A204.1 (cell line): Measurements from ENCODE around the gene NELL2.

Experiments used
- FAIRE-seq: peaks from 2 replicates; lab custom pipeline; 2012; peaks lifted over from hg19 to GRCh38; lab: Jason Lieb, UNC

Gene NELL2

DNA sequence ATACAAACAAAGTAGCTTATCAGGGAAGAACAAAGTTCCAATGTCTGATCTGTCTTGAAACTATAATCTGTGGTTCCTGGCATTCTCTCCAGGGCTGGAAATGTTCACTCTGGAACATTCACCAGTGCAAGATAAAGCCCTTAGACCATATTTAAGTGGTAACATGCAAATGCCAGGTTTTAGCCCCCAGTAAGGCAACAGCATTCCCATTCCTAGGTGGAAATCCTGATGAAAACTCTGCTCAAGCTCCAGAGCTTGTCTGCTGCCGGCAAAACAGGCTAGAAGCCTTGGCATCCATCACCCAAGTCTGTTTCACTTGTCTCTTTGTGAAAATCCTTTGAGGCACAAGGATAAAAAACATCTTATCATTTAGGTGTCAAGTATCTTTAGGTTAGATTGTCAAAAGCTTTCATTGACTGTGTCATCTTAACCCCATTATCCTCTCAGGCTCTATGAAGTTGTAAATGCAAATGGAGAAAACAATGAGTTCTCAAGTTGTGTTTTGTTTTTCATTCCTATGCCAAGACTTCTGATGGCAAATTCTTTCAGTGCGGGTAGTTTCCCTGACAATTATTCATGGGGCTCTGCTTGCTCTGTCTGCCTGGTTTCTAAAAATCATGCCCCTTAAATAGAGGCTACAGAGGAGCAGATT is 344.7 kb downstream of the NELL2 start:
- no peak for FAIRE-seq

DNA sequence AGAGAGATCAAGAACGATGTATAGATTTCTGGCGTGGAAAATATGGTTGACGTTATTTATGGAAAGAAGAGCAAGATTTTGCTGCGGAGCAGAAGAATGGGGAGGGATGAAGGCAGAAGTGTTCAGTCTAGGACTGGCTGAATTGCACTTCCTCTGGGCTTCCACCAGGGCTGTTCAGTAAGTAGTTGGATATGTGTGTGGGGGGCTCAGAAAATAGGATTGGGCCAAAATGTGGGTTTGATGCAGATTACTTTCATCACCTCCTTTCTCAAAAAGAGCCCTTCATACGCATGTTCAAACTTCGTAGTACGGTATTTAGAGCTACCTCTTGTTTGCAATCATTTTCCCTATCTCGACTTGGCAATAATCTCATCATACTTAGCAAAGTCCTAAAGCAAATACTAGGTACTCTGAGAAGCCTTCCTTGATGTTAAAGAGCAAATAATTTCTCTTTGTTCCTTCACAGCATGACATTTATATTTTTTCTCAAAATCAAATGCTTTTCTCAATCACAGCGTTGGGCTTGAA is 349.4 kb downstream of the NELL2 start:
- no peak for FAIRE-seq

DNA sequence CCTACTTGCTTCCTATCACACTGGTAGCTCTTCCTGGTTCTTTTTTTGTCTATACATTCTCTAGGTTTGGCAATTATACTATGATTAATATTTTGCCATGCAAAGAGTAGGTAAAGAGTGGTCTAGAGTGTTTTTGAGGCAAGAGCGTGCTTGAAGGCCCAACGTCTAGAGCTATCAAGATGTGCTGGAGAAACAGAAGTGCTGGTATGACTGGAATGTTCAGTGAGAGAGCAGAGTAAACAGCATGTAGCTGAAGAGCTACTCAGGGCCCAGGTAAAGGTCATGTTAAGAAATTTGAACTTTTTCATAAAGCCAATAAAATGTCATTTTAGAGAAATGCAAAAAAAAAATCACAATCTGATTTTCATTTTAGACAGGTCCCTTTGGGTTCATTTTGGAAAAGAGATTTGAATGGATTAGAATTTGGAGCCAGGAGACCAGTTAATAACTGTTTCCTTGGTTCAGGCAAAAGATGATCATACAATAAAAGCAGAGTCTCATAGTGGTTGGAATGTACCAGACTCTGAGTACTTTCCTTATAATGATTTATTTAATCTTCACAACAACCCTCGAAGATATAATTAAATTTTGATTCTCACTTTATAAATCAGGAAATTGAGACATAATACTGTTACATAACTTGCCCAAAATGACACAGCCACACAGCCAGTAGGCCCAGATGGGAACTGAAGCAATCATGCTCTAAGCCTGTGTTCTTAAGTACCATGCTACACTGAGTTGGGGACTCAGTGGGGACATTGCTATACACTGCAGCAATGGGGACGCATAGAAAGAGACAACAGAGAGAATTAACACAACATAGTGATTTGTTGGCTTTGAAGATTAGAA is 350.1 kb downstream of the NELL2 start:
- no peak for FAIRE-seq

DNA sequence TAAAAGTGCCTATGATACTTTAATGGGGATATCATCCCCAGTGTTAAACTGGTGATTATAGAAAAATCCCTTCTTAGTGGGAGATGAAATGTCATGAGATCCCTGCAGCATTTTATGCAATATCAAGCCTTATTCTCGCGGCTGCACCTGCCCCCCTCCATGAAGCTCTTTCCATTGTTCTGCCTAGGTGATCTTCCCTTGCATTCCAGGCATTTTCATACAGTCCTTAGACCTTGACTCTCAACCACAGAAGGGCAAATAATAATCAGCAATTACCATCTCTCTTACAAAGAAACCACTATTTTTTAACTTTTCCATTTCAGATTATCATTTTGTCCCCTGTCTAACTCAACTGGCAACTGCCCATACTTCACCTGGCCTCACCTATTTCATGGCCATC is 352.3 kb downstream of the NELL2 start:
- no peak for FAIRE-seq

DNA sequence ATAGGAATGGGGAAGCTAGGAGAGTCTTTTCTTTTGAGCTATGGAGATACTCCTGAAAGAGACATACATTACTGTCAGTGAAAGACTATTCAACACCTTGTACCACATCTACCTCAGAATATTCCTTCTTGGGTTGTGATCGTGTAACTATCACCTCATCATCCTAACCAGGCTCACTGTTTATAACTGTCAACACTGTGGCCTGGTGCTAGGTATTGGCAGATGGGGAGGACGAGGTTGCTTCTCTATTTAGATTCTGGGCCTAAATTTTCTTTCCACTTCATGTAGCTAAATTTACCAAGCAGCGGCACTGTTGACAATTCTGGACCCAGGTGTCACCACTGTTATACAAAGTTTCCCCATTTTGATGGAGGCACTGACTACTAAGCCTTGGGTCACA is 354.4 kb downstream of the NELL2 start:
- FAIRE-seq, result no peak

DNA sequence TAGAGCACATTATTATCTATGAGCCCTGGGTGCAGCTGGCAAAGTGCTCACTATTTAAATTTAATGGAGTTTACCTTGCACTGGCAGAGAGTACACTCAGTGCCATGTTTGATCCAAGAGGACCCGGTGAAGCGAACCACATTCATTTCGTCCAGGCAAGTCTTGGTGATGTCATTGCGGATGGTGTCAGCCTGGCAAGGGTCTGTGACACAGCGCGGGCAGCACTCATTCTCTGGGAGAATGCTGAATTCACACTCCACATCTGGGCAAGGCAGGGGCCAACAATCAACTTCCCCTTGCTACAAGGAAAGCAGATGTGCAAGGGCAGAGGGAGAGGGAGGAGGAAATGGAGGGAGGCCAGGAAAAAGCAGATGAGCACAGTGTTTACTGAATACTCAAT is 356.2 kb downstream of the NELL2 start:
- FAIRE-seq, result no peak

DNA sequence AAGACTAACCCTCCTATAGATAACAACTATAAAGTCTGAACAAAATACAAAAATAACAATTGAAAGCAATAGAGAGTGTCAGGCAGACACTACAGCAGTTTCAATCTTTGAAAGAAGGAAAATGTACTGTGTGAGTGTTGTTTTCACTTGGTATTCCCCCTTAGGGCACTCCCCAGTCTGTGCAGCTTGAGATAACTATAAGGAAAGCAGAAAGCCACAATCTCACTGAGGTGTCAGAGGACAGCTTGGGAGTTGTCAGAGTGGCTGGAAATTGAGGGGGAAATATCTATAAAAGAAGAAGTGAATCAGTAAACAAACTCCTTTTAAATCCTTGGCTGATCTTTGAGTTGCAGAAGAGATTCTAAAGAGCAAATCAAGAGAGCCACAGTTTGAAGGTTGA is 364.8 kb downstream of the NELL2 start:
- FAIRE-seq, result no peak

DNA sequence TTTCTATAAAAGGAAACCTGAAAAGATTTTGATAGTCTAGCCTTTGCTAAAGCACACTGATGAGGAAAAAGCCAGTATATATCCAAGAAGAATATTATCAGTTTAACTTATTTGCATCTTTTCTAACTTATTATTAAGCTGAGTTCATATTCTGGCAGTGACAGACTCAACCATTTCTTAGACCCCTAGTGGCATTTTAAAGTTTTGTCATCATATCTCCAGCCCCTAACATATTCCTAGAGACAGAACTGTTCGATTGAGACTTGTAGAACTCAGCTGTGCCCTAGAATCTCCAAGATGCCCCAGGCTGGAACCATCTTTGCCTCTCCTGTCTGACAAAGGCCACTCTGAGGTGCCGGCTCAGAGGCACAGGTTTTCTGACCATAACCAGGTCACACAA is 365.6 kb downstream of the NELL2 start:
- FAIRE-seq, result no peak

DNA sequence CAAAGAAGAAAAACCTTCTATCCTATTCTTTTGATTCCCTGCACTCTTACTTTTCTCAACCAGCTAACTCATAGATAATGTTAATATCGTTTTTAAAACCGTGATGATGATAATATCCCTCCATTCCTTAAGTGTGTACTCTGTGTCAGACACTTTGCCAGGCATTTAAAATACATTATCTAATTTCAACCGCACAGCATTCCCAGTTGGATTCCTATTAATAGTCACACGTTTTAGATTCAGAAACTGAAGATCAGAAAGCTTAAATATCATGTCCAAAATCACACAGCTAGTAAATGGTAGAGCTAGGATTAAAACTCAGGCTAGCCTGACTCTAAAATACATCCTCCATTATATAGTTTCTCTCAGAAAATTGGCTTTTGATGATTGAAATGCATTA is 366.0 kb downstream of the NELL2 start:
- no peak for FAIRE-seq

DNA sequence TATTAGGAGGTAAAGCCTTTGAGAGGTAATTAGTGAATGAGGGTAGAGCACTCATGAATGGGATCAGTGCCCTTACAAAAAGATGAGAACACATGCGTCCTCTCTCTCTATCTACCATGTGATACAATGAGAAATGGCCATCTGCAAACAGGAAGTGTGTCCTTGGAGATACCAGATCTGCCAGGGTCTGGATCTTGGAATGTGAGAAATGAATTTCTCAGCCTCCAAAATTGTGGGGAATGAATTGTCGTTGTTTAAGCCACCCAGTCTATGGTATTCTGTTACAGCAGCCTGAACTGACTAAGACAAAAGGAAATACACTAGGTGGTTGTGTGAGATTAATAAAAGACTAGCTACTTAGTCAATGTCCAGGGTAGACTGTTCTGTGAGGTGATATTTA is 366.6 kb downstream of the NELL2 start:
- no peak for FAIRE-seq

DNA sequence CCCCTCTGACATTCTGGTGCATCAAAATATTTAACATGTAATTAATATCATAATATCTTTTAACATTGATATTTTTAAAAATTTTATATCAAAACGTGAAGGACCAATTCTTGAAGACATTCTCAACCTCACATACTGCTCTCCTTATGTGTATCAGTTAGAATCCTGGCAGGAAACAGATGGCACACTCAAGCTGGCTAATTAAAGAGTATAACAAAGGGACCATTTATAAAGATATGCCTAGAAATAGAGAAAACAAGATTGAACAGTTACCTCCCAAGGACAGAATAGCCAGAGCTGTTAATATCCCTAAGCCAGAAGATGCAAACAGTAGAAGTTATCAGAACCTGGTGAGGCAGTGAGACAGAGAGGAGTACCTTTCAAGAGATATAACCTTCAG is 368.7 kb downstream of the NELL2 start:
- FAIRE-seq, result no peak

DNA sequence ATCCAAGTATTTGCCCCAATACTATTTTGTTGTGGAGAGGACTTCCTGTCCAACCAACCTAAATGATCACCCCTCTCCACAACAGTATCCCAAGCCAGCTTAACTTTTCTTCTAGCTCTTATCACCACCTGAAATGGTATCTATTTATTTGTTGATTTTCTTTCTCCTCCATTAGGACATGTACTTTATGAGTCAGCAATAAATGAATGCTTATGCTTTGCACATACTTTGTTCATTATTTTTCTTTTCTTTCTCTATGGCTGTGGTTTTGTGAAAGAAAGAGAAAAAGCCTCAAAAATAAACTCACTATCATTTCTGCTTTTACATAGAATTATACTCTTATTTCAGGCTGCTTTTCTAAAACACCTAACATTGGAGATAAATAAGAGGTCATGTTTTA is 371.3 kb downstream of the NELL2 start:
- no peak for FAIRE-seq

DNA sequence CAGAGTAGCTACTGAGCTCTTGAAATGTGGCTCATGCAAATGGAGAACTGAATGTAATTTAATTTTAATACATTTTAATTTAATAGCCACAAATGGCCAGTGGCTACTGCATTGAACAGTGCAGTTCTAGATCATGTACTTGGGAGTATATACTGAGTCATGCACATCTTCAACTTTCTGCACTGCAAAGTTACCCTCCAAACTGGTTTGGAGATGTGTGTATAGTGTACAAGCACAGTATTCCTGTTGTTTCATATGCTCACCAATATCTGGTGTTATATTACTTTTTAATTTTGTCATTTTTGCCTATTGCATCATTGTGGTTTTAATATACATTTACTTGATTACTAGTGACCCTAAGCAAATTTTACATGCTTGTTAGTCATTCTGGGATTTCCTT is 372.8 kb downstream of the NELL2 start:
- FAIRE-seq, result no peak

DNA sequence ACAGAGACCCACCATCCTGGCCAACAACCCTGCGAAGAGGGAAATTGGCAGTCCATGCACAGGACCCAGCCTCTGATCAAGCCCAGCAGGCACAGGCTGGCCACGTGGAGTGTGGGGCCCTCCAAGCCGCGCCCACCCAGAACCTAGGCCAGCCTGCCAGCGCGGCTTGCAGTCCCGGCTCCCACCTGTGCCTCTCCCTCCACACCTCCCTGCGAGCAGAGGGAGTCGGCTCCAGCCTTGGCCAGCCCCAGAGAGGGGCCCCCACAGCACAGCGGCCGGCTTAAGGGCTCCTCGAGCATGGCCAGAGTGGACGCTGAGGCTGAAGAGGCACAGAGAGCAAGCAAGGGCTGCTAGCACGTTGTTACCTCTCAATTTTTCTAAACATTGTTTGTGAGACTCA is 373.4 kb downstream of the NELL2 start:
- no peak for FAIRE-seq

DNA sequence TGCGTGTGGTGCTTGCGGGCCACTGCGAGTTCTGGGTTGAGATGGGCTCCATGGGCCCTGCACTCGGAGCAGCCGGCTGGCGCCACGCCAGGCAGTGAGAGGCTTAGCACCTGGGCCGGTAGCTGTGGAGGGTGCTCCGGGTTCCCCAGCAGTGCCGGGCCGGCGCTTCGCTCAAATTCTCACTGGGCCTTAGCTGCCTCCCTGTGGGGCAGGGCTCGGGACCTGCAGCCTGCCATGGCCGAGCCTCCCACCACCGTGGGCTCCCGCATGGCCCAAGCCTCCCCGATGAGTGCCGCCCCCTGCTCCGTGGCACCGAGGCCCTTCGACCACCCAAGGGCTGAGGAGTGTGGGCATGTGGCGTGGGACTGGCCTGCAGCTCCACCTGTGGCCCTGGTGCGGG is 375.7 kb downstream of the NELL2 start:
- FAIRE-seq, result no peak

DNA sequence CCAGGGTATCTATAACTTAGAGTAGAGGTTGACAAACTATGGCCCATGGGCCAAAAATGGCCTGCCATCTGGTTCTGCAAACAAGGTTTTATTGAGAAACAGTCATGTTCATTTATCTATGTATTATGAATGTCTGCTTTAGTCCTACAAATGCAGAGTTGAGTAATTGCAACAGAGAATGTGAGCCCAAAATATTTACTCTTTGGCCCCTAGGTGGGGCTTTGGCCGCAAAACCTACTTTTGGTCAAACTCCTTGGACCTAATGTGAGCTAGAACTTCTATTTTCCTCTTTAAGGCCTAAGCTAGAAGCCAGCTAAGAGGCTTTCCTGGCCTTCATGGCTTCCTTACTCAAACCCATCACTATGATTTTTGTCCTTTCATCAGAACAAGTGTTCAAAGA is 379.1 kb downstream of the NELL2 start:
- FAIRE-seq, result no peak

DNA sequence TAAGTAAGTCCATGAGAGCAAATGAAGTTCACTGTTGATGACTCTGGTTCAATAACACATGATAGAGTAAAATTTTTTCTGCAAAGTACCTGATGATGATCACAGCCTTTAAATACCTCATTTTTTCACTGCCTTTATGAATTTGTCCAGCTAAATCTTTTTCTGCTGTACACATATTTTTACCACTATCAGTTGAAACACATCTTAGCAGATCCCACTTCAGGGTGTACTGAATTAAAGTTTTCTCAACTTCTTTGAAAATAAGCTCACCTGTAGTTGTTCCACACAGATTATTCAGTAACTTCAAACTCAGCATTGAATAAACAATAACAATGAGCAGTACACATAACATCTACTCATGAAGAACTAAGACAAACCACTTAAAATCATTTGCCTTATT is 385.9 kb downstream of the NELL2 start:
- FAIRE-seq, result no peak

DNA sequence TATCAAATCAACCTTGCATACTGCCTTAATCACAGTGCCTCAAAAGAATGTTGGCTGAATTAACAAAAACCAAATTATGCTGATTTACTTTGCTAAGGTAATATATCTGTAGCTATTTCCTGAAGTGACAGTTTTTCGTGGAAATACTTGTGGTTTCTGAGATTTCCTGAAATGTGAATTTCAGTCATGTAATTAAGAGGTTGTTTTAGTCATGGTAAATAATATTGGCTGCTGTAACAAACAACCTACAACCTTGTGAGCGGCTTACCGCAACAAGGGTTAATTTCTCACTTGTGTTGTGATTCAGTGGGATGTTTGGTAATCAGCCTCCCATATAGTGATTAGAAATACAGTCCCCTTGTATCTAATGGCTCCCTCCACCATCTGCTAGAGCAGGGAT is 387.9 kb downstream of the NELL2 start:
- FAIRE-seq, result no peak

DNA sequence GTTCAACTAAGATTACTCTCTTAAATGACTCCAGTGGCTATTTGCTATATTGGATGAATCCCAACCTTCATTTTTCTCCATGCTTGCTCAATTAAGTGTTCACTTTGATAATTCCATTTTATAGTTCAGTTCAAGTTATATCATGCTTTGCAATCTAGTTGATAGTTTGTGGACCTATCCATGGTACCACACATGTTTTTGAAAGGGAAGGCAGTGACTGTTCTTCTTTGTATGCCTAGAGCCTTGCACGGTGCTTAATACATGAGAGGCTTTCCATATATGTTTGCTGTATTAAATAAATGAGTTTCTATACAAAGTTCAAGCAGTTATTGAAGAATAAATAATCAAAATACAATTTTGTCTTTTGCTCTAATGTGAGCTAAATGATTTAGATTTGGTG is 391.3 kb downstream of the NELL2 start:
- FAIRE-seq, result no peak

DNA sequence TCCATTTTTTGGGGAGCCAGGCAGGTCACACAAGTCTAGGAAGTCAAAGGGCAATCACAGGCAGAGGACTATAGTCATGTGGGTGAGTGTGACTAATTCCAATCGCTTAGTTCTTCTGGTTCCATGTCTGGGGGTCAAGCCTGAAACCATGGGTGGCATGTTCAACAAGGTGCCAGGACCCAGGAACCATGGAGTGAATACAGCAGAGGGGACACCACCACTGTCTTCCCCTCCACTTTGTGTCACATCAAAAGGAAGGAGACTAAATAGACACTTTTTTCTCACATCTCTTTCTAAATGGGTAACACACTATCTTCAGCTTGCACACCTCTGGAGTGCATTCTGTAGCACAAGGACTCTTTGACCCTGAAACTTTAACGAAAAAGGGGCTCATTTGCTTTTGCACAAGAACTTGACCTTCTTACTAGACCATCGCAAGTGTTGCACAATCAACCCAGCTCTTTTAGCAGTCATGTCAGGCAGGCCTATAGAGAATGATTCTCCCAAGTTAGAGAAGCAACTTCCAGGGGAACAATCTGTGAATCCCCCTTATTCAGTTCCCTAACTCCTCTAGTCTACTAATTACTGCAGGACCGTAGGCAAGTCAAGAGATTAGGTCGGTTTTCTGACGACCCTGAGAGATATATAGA is 398.7 kb downstream of the NELL2 start:
- FAIRE-seq, result no peak

DNA sequence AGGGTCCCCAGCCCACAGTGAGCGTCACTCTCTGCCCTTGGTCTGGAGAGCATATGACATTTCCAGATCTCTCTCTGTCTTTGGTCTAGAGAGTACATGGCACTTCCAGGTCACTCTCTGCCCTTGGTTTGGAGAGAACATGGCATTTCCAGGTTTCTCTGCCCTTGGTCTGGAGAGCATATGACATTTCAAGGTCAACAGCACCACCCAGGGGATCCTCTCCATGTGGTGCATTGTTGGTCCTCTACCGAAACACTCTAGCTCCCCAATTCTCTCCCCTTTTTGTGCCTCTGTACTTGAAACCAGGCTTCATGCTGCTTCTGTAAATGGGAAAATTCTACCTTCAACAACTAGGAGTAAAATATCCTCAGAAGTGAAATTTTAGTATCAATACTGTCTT is 399.4 kb downstream of the NELL2 start:
- FAIRE-seq, result no peak

DNA sequence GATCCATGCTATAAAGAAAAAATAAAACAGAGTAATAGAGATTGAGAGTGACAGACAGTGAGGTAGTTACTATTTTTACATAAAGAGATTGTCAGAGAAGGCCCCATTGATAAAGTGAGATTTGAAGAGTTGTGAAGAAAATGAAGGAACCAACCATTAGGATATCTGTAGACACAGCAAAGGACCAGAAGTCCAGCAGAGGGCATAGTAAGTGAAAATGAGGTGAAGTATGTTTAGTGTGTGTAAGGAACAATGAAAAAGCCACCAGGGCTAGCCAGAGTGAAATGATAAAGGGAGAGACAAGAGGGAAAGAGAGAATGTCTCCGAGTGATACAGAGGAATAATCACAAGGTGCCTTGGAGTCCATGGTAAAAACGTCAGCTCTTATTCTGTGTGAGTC is 411.0 kb downstream of the NELL2 start:
- FAIRE-seq, result no peak

DNA sequence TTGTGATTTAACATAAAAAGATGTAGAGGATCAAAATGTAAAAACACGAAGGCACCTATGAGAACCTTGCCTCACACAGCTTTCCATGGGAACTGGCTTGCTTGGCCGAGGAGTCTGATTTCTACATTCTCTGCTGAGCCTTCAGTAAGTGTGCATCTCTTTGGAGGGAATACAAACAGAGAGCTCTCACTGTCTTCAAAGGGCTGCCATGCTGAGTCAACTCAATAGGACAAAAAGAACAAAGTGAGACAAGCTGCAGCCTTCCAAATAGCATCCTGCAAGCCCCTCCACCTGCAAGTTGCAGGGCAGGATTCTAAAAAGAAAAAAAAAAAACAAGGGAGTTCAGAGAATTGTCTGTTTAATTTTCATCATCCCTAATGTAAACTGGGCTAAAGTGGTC is 411.9 kb downstream of the NELL2 start:
- no peak for FAIRE-seq
